H1 (cell line): ENCODE results near the gene EPHB1. TPM values are rescaled to one million over a fixed set of nuclear protein-coding genes. Genes with fewer than 3 reads are reported as not detected.

ENCODE experiments used
- CTCF ChIA-PET: fragments of 300-600 bp; sonication (Branson Sonifier 250); formaldehyde crosslinking; loops from one replicate; lab custom pipeline; 2021; ENCODE audit not compliant: partially characterized antibody; lab: Charles Lee
- POLR2A ChIA-PET: fragments of 300-600 bp; sonication (Branson Sonifier 250); formaldehyde crosslinking; loops from one replicate; lab custom pipeline; 2021; ENCODE audit warnings: inconsistent platforms; ENCODE audit not compliant: partially characterized antibody; lab: Charles Lee
- DNase-seq, 2 experiments: peaks; one replicate each; pipeline versions ENCODE4 v3.0.0 to v3.0.0-alpha.2; 2010 to 2022; ENCODE audit warnings: low spot score in 2 of 2, low read depth in 1 of 2, mixed read lengths in 1 of 2
- FAIRE-seq: peaks from 2 replicates; lab custom pipeline; 2011; peaks lifted over from hg19 to GRCh38; lab: Jason Lieb, UNC
- H2AFZ ChIP-seq: 2 replicates; pipeline ENCODE4 v1.8.1; 2012; ENCODE audit warnings: low read length, inconsistent platforms
- H2AK5ac ChIP-seq: 2 replicates; pipeline ENCODE4 v1.6.1; 2013; ENCODE audit warnings: low read depth, low read length
- H2BK120ac ChIP-seq: replicated peaks from 2 replicates; pipeline ENCODE3; 2013; ENCODE audit warnings: low read depth, low read length, inconsistent platforms
- H2BK12ac ChIP-seq: 2 replicates; pipeline ENCODE4 v1.6.1; 2013; ENCODE audit warnings: low read depth, low read length
- H2BK15ac ChIP-seq: 2 replicates; pipeline ENCODE4 v1.6.1; 2013; ENCODE audit warnings: low read length
- H2BK20ac ChIP-seq: 2 replicates; pipeline ENCODE4 v1.6.1; 2013; ENCODE audit warnings: low read length
- H2BK5ac ChIP-seq: 2 replicates; pipeline ENCODE4 v1.6.1; 2013; ENCODE audit warnings: low read depth, low read length
- H3K14ac ChIP-seq: 2 replicates; pipeline ENCODE4 v1.6.1; 2013; ENCODE audit warnings: inconsistent platforms; ENCODE audit not compliant: insufficient read length
- H3K18ac ChIP-seq: 2 replicates; pipeline ENCODE4 v1.6.1; 2013; ENCODE audit warnings: low read length; ENCODE audit errors: extremely low read depth
- H3K23ac ChIP-seq: 2 replicates; pipeline ENCODE4 v1.6.1; 2013; ENCODE audit warnings: inconsistent platforms; ENCODE audit not compliant: insufficient read length
- H3K23me2 ChIP-seq: 2 replicates; pipeline ENCODE4 v1.6.1; 2013; ENCODE audit warnings: low read depth, low read length
- H3K27ac ChIP-seq: 2 replicates; pipeline ENCODE4 v1.6.1; 2011; ENCODE audit warnings: low read depth, low read length, inconsistent platforms
- H3K27me3 ChIP-seq, 4 experiments: replicated peaks in 1 of 4; 1 replicate in 1 of 4; 2 replicates in 3 of 4; pipeline versions ENCODE4 v1.6.1 to v1.8.1; 2011 to 2013; ENCODE audit warnings: low read length in 3 of 4, mild to moderate bottlenecking in 3 of 4, inconsistent platforms in 2 of 4, mixed read lengths in 2 of 4, moderate library complexity in 1 of 4; ENCODE audit not compliant: control insufficient read depth in 3 of 4, insufficient read depth in 3 of 4; ENCODE audit errors: extremely low read depth in 1 of 4
- H3K36me3 ChIP-seq, 4 experiments: 2 replicates each; pipeline versions ENCODE4 v1.6.1 to v1.8.1; 2011 to 2013; ENCODE audit warnings: mild to moderate bottlenecking in 4 of 4, low read length in 3 of 4, moderate library complexity in 2 of 4, control low read depth in 1 of 4, inconsistent platforms in 1 of 4; ENCODE audit not compliant: insufficient read depth in 4 of 4, control insufficient read depth in 2 of 4
- H3K4ac ChIP-seq: replicated peaks from 2 replicates; pipeline ENCODE3; 2013; ENCODE audit warnings: low read length, low read depth, mixed read lengths, inconsistent platforms; ENCODE audit not compliant: insufficient read length
- H3K4me1 ChIP-seq, 4 experiments: replicated peaks in 1 of 4; 1 replicate in 1 of 4; 2 replicates in 3 of 4; pipeline versions ENCODE4 v1.6.1 to v1.8.1; 2011 to 2013; ENCODE audit warnings: low read length in 3 of 4, inconsistent platforms in 2 of 4, mixed read lengths in 1 of 4; ENCODE audit not compliant: insufficient read depth in 4 of 4, control insufficient read depth in 3 of 4
- H3K4me2 ChIP-seq, 2 experiments: 2 replicates each; pipeline versions ENCODE4 v1.6.1 to v1.8.1; 2011 to 2013; ENCODE audit warnings: low read depth in 2 of 2, low read length in 2 of 2, control low read depth in 1 of 2, inconsistent platforms in 1 of 2, mild to moderate bottlenecking in 1 of 2; ENCODE audit not compliant: insufficient read depth in 1 of 2
- H3K4me3 ChIP-seq, 4 experiments: fragments of 200-600, 300-600 bp in 1 of 4; sonication (generic), shearing (Covaris generic), sonication (Bioruptor Twin) in 1 of 4; 2 replicates each; pipeline versions ENCODE4 v1.5.1 to v1.8.1; 2011 to 2016; ENCODE audit warnings: low read length in 4 of 4, low read depth in 3 of 4, control low read depth in 2 of 4, inconsistent platforms in 2 of 4, mild to moderate bottlenecking in 2 of 4, mixed read lengths in 1 of 4, moderate library complexity in 1 of 4; ENCODE audit not compliant: insufficient read depth in 2 of 4; ENCODE audit errors: extremely low read depth in 1 of 4
- H3K56ac ChIP-seq: replicated peaks from 2 replicates; pipeline ENCODE3; 2013; ENCODE audit warnings: low read depth, mild to moderate bottlenecking, mixed read lengths, low read length, inconsistent platforms; ENCODE audit not compliant: insufficient read length
- H3K79me1 ChIP-seq: 2 replicates; pipeline ENCODE4 v1.6.1; 2013; ENCODE audit warnings: low read depth, low read length, control low read depth
- H3K79me2 ChIP-seq, 2 experiments: 2 replicates each; pipeline versions ENCODE4 v1.6.1 to v1.8.1; 2012 to 2013; ENCODE audit warnings: low read length in 2 of 2, mild to moderate bottlenecking in 2 of 2, inconsistent platforms in 1 of 2; ENCODE audit not compliant: insufficient read depth in 2 of 2, control insufficient read depth in 1 of 2
- H3K9ac ChIP-seq, 4 experiments: replicated peaks in 1 of 4; 1 replicate in 1 of 4; 2 replicates in 3 of 4; pipeline versions ENCODE4 v1.6.1 to v1.8.1; 2011 to 2013; ENCODE audit warnings: low read depth in 3 of 4, low read length in 3 of 4, control low read depth in 2 of 4, mild to moderate bottlenecking in 2 of 4, moderate library complexity in 2 of 4, inconsistent platforms in 1 of 4; ENCODE audit errors: extremely low read depth in 1 of 4
- H3K9me3 ChIP-seq, 2 experiments: 2 replicates each; pipeline versions ENCODE4 v1.6.1 to v1.8.1; 2012 to 2013; ENCODE audit warnings: mild to moderate bottlenecking in 2 of 2, moderate library complexity in 2 of 2, control low read depth in 1 of 2, inconsistent platforms in 1 of 2, low read depth in 1 of 2, low read length in 1 of 2, mixed read lengths in 1 of 2; ENCODE audit not compliant: insufficient read depth in 2 of 2
- H4K20me1 ChIP-seq, 2 experiments: replicated peaks in 1 of 2; 2 replicates each; pipeline versions ENCODE3 to v1.8.1; 2011 to 2013; ENCODE audit warnings: inconsistent platforms in 2 of 2, low read length in 2 of 2, mild to moderate bottlenecking in 1 of 2; ENCODE audit not compliant: insufficient read depth in 2 of 2, control insufficient read depth in 1 of 2
- H4K5ac ChIP-seq: 2 replicates; pipeline ENCODE4 v1.6.1; 2013; ENCODE audit warnings: low read length, low read depth, mixed read lengths, inconsistent platforms; ENCODE audit not compliant: insufficient read length
- H4K8ac ChIP-seq: 2 replicates; pipeline ENCODE4 v1.8.0; 2013; ENCODE audit warnings: mild to moderate bottlenecking, moderate library complexity, low read length, inconsistent platforms; ENCODE audit not compliant: insufficient read depth; ENCODE audit errors: extremely low read depth
- H4K91ac ChIP-seq: replicated peaks from 2 replicates; pipeline ENCODE3; 2013; ENCODE audit warnings: low read length, mixed read lengths, inconsistent platforms; ENCODE audit not compliant: insufficient read length
- TBP ChIP-seq: IDR thresholded peaks from 2 replicates; pipeline ENCODE4 v1.6.1; 2011; ENCODE audit warnings: low read depth, low read length, improper control_type of control experiment
- WGBS, 2 experiments: shearing (Covaris generic) in 1 of 2; methylation state at CpG; one replicate each; pipeline versions ENCODE4 v1.1.6 to v1.1.7; 2013 to 2015; ENCODE audit warnings: low lambda C conversion rate in 2 of 2, mixed read lengths in 2 of 2, inconsistent platforms in 1 of 2, low coverage in 1 of 2, missing lambda C conversion rate in 1 of 2; ENCODE audit not compliant: insufficient replicate concordance in 2 of 2, insufficient coverage in 1 of 2, insufficient read length in 1 of 2; ENCODE audit errors: extremely low coverage in 1 of 2, missing lambda C conversion rate in 1 of 2; 5-methylcytosine and 5-hydroxymethylcytosine counted together
- polyA plus RNA-seq, 7 experiments: library from polyadenylated mRNA; depleted of rRNA in 3 of 7; stranded (reverse) in 5 of 7; unstranded in 2 of 7; fragments of >200 nt in 5 of 7; fragments of 200-250 nt in 2 of 7; gene quantifications; 1 replicate in 5 of 7; 2 replicates in 1 of 7; 4 replicates in 1 of 7; pipeline versions ENCODE4 v1.2.1 to v1.2.3, GENCODE V29; 2011 to 2013; ENCODE audit warnings: missing spikeins in 2 of 7, mixed read lengths in 2 of 7
- total RNA-seq: library from RNA; stranded (reverse); fragmentation: NEBNext Ultra II Directional; extraction: Animal tissue kit (Norgen Biotek cat#: 25700); gene quantifications from 2 replicates; pipeline ENCODE4 v1.2.1, GENCODE V29; 2021

Gene EPHB1
- total and polyA plus RNA-seq, 2 of the 8 experiments (the other 6 are each of a cell fraction or from before 2014, with no cell fraction given) = 3.5 to 5.9 TPM

DNA sequence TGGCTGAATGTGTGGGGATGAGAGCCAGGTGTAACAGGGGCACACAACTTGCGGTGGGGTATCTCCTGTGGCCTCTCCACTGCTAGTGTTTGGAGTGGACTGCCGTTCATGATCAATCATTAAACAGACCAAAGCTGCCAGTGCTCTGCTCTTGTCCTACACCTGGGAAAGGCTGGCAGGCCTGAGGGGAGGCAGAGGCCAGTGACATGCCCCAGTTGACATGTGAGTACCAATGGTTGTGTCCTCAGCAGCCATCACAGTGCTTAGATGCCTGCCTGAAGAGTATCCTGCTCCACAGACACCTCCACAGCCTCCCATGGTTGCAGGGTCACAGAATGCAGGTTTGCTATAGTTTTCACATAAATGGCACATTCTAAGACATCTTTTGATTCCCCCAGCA is 348.4 kb downstream of the EPHB1 start:
- H2BK15ac ChIP-seq = no peak overlapping the region
- no peak overlapping the region for H2BK20ac ChIP-seq
- no peaks in the 10 kb centered on the region for H3K79me2 ChIP-seq
- H3K27me3 ChIP-seq = no peaks in the 10 kb centered on the region
- no peak overlapping the region; a peak in 1 of 7 replicates for H3K9ac ChIP-seq
- no peak overlapping the region for H3K4me2 ChIP-seq
- H4K5ac ChIP-seq = no peak overlapping the region
- ChIA-PET POLR2A (interaction anchor here (1.4 kb wide), 1 partner anchor 11 kb away, joined by 4 read pairs; no protein-coding TSS in a partner anchor), CTCF (interaction anchor here (1.5 kb wide), 1 partner anchor 10 kb away, joined by 3 read pairs; no protein-coding TSS in a partner anchor)
- H3K27ac ChIP-seq = no peak overlapping the region
- no peak overlapping the region for H3K14ac ChIP-seq
- H3K4me3 ChIP-seq = no peak overlapping the region
- no peaks in the 10 kb centered on the region for H4K20me1 ChIP-seq
- WGBS, 2 experiments = 94% methylated on average over 2 of the region's 2 CpGs; no CpG with 5 or more reads in 1 of the 2 experiments
- no peak overlapping the region for H4K91ac ChIP-seq
- no peak for TF ChIP-seq TBP
- no peak overlapping the region for H4K8ac ChIP-seq
- H3K56ac ChIP-seq = no peak overlapping the region
- no peak overlapping the region for H2BK5ac ChIP-seq
- DNase-seq (no peak), FAIRE-seq (no peak)
- H3K4me1 ChIP-seq = no peaks in the 10 kb centered on the region; a peak in 1 of 7 replicates
- H2AFZ ChIP-seq = no peak overlapping the region
- no peak overlapping the region for H3K18ac ChIP-seq
- no peak overlapping the region for H2AK5ac ChIP-seq
- no peak overlapping the region for H3K23ac ChIP-seq
- no peaks in the 10 kb centered on the region for H3K36me3 ChIP-seq
- H3K23me2 ChIP-seq = no peaks in the 10 kb centered on the region
- no peaks in the 10 kb centered on the region for H3K9me3 ChIP-seq
- H3K79me1 ChIP-seq = no peaks in the 10 kb centered on the region
- H2BK120ac ChIP-seq = no peak overlapping the region
- H2BK12ac ChIP-seq = no peak overlapping the region
- H3K4ac ChIP-seq = no peak overlapping the region
